ENCODE results near the gene PTPRK.
A peak's percentile ranks its signal among the peaks of the same experiment; 100 is the strongest.
"Not testable (repeated sequence)": the region's sequence is repeated elsewhere in the genome, so short reads cannot be mapped to it uniquely, and the experiment has no call there.

PTPRK gene

GRCh38 chr6:127945434-127946097 lies 574.8 kb downstream of the PTPRK start:
- DNase-seq: no peak

GRCh38 chr6:127941228-127941627 lies 579.2 kb downstream of the PTPRK start:
- DNase-seq: no peak

GRCh38 chr6:127939442-127940066 lies 580.8 kb downstream of the PTPRK start:
- peak; percentile 34 for DNase-seq

DNA sequence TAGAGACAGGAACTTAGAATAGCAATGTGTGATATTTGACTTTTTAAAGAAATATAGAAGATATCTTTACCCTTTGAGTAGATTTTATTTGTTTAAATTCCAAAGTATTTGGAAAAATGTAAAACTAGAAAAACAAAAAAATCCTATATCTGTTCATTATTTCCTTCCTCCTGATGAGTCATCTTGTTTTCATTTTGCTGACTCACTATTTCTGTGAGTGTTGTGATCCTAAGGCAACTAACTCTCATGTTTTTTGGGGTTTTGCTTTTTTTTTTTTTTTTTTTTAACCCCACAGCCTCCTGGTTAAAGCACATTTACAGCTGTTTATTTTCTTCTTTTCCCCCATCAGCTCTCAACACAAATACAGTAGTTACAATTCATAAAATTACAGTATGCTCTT lies 581.7 kb downstream of the PTPRK start:
- DNase-seq: peak; percentile 51

DNA sequence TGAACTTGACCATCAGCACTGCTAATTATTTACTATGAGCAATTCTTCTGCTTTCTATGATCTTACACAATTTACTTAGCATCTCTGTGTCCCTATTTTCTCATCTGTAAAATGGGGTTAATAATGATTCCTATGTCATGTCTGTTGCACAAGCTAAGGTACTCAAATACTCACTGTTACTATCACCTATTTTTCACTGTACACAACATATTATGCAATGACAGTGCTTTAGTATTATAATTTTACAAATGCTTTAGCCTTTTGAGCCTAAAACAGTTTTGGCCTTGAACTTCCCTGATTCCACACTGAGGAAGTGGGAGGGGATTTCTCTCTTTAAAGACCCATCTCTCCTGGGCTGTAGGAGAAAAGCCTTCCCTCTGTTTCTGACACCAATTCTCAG lies 582.7 kb downstream of the PTPRK start:
- DNase-seq: no peak

- DNase-seq: no peak
These were observed 583.3 kb downstream of the PTPRK start for GRCh38 chr6:127937102-127937501.

- no peak for DNase-seq
These were observed 585.4 kb downstream of the PTPRK start for GRCh38 chr6:127934956-127935355.

DNA sequence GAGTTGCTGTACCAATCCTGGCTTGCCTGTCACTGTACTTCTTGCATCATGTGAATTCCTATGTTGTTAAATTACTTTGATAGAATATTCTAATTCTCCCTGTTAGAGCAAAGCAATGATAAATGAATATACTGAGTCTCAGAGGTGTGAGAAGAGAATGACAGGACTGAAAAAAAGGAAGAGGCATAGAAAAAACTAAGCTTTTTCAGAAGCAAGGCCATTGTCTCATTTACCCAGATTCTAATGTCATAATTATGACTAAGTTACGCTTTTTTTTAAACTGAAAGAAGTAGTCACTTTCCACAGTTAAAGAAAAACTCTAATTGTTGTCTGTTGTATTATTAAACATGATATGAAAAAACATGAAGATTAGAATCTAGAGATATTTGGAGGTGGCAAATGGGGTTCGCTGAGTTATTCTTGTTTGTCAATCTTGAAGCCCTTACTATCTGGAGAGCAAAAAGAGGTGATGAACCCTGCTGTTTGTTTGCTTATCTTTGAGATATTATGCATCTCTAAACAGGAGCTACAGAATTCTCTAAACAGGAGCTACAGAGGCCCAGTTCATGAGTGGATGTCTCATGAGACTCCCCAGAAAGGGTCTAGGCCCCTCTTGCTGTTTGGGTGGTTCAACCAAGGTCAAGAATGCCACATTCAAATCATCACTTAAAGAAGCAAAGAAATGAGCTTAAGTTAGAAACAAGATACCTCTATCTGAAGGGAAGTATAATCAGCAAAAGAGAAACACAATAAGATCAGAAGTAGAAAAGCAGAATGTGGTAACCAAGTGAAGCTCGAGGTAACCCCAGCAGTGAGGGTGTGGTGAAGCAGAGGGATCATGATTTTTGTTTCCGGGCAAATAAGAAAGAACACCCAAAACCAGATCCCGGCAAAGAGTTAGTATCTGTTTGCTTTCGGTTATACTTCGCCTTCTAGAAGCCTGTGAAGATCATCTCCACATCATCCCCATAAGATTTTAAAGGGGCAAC lies 586.3 kb downstream of the PTPRK start:
- peak; percentile 77 for DNase-seq

DNA sequence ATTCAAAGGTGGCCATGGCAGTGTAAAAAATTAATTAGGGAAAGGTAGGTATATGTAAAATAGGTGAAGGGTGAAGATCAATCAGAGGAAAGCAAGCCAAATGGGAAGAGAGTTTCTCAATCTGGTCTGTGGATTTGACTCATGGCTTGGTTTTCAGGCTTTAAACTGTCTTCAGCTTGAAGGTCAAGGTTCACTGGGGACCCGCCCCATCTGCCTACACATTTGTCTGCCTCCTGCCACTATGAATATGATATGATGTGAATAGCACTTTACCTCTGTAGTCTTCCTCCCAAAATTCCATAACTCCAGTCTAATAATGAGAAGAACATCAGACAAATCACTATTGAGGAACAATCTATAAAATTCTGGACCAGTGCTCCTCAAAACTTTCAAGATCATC lies 587.3 kb downstream of the PTPRK start:
- no peak for DNase-seq

- DNase-seq: no peak
These were observed 587.7 kb downstream of the PTPRK start for GRCh38 chr6:127932708-127933107.

GRCh38 chr6:127926441-127926840 lies 594.0 kb downstream of the PTPRK start:
- not testable (repeated sequence) for DNase-seq

GRCh38 chr6:127924440-127924839 lies 596.0 kb downstream of the PTPRK start:
- no peak for DNase-seq

DNA sequence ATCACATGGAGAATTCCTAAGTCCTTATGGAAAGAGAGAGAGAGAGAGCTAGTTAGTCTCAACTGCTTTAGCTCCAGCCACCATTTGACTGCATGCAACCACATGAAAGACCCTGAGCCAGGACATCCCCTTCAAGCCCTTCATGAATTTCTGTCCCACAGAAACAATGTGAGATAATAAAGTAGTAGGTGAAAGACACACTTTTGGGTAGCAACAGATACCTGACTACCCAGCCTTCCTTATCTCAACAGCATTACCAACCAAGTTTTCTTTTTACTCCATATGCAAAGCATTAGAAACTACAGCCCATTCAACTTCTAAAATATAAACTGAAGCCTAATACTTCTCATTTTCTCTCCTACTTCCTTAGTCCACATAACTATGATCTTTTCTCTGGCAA lies 596.4 kb downstream of the PTPRK start:
- no peak for DNase-seq

DNA sequence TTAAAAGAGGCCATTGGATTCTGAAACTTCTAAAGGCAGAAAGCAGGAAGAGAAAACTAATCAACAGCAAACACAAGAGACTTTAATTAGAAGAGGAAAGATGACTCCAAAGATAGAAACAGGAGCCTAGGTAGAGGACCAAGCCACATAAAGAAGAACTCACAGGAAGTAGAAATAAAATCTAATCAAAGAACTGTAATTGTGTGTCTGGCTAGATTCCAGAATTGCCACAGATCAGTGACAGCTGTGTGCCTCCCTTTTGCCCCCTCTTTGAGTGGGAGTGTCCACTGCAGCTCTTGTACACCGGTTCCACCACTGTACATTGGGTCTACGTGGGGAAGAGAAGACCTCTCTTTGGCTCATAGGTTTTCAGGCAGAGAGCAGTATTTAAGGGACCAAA lies 597.3 kb downstream of the PTPRK start:
- peak; percentile 43 for DNase-seq

DNA sequence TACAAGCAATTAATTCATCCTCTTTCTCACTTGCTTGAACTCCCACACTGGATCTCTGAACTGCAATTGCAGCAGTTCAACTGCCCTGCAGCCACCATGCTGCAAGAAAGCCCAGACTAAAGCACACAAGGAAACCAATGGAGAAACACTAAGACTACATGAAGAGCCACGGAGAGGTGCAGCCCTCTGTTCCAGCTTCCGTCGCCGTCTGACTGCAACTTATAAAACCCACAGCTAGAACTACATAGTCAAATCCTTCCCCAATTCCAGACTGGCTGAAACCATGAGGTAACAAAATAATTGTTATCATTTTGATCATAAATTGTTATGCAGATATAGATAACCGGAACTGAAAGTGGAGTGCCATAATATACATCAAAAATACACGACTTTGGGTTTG lies 598.4 kb downstream of the PTPRK start:
- DNase-seq: no peak

GRCh38 chr6:127920804-127921203 lies 599.6 kb downstream of the PTPRK start:
- DNase-seq: no peak

All from CD4-positive, alpha-beta T cell treated with Interleukin-17A for 1 hour (primary cell).